NT2/D1 (cell line): ENCODE data around the gene HSD17B4.

Experiments used
- SUZ12 ChIP-seq: IDR thresholded peaks from 2 replicates; pipeline ENCODE4 v1.6.1; 2011; ENCODE audit not compliant: insufficient read length, insufficient read depth; ENCODE audit errors: extremely low read depth
- YY1 ChIP-seq: IDR thresholded peaks from 2 replicates; pipeline ENCODE4 v1.6.1; 2011; ENCODE audit not compliant: insufficient read length, insufficient read depth
- ZNF274 ChIP-seq: IDR thresholded peaks from 2 replicates; pipeline ENCODE4 v1.6.1; 2011; ENCODE audit warnings: mild to moderate bottlenecking, low read depth, low read length

DNA sequence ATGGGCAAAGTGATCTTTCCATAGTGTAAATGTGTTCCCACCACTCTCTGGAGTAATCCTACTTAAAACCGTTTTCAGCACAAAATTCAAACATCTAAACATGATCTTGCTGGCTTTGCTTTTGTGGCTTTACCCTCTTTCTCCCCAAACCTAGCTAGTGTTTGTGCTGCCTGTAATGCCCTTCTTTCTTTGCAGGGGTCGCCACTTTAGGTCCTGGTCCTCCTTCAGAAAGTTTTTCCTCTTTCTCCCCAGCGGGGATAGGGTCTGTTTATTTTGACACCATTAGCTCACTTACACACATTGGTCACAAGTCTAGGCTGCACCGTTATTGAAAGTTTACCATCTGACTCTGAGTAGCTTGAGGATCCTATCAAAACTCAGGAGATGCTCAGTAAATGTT is 736 bp upstream of the HSD17B4 start:
- TF ChIP-seq YY1, result no peak
- TF ChIP-seq SUZ12, result no peak
- no peak for TF ChIP-seq ZNF274
